ENCODE results near the gene WIPF2.

Gene WIPF2

DNA sequence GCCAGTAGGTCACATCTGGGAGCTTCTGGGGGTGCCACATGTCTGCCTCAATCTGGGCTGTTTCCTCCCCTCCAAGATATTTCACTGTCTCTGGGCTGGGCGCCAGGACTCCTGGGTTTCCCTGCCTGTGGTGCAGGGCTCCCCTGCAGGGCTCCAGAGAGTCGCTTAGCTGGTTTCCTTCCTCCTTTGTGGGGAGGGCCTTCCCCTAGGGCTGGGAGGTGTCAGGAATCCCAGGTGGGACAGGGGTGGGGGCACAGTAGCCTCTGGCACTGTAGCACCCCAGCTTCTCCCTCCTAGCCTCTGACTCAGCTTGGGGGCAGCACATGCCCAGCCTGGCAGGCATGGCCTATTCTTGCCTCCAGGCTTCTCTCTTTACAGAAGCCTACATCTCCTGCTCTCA is 92.5 kb downstream of the WIPF2 start:
- Histone ChIP-seq H3K79me1 (ENCODE audit: low read depth, low read length) (peaks cover 2% of the 10 kb centered on the region), H3K18ac (ENCODE audit: low read length) (no peak overlapping the region), H4K8ac (ENCODE audit: low read depth, low read length) (no peak overlapping the region), H3K36me3 (replicated peaks in 1 of 2; ENCODE audit: control insufficient read depth in 2 of 2, insufficient read depth in 2 of 2, low read length in 2 of 2) (no peaks in the 10 kb centered on the region), H3K4me3 (ENCODE audit: low read length in 2 of 2) (no peak overlapping the region), H3K4ac (ENCODE audit: low read length) (no peak overlapping the region), H3K27ac (replicated peaks; ENCODE audit: low read length) (no peak overlapping the region), H2BK15ac (ENCODE audit: low read length) (no peak overlapping the region), H2AFZ (ENCODE audit: low read length) (no peak overlapping the region), H2BK5ac (ENCODE audit: low read length) (no peak overlapping the region), H4K91ac (ENCODE audit: low read depth, low read length, poor library complexity) (peak overlapping the region; percentile 89), H2BK12ac (ENCODE audit: low read length) (peak overlapping the region; percentile 12), H2AK5ac (ENCODE audit: low read depth, low read length) (no peak overlapping the region), H3K4me1 (ENCODE audit: control insufficient read depth in 2 of 2, insufficient read depth in 1 of 2, low read depth in 1 of 2, low read length in 2 of 2) (peaks cover 21 to 33% of the 10 kb centered on the region in 2 donors), H3K9me3 (replicated peaks in 1 of 2; ENCODE audit: control insufficient read depth in 2 of 2, insufficient read depth in 1 of 2, low read depth in 1 of 2, low read length in 2 of 2) (peaks cover 0 to 3% of the 10 kb centered on the region in 2 donors), H2BK120ac (ENCODE audit: low read depth, low read length) (no peak overlapping the region), H3K23ac (ENCODE audit: low read depth, low read length, poor library complexity) (no peak overlapping the region), H3K27me3 (ENCODE audit: control insufficient read depth in 3 of 3, insufficient read depth in 3 of 3, low read depth in 1 of 3, low read length in 3 of 3) (peaks cover 0 to 5% (median 0%) of the 10 kb centered on the region in 3 experiments), H3K9ac (ENCODE audit: low read depth, low read length, poor library complexity) (no peak overlapping the region), H3K14ac (ENCODE audit: low read length) (no peak overlapping the region), H3K4me2 (ENCODE audit: insufficient read depth, low read length, poor library complexity, severe bottlenecking) (no peak overlapping the region)
- WGBS, 2 donors (ENCODE audit: extremely low coverage in 2 of 2, insufficient read length in 2 of 2, insufficient replicate concordance in 1 of 2) = no CpG with 5 or more reads among the region's 2 CpGs
- DNase-seq (ENCODE audit: low spot score) = no peak

DNA sequence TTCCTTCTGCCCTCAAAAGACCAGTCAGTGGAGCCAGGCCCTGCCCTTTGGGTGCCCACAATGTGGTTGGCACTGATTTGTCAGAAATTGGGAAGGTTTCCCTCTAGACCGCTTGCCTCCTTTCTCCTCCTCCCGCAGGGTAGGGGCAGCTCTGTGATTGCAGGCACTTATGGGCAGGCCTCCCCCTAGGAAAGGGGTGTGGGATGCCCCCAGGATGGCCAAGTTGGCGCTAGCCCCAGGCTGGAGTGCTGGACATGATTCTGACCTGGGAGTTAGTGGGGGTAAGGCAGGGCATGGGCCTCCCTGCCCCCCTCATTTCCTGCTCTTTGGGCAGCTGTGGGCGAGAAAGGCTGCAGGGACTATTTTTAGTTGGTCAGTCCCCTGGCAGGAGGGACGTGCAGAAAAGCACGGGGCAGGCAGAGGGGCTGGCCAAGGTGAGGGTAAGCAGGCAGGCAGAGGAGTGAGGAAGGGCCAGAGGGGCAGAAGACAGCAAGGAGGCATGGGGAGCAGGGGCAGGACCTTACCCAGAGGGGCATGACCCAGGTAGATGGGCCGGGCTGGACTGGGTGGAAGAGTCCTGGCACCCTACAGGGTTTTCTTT is 93.1 kb downstream of the WIPF2 start:
- peaks cover 0 to 10% (median 0%) of the 10 kb centered on the region in 3 experiments for H3K27me3 ChIP-seq (ENCODE audit: control insufficient read depth in 3 of 3, insufficient read depth in 3 of 3, low read depth in 1 of 3, low read length in 3 of 3)

DNA sequence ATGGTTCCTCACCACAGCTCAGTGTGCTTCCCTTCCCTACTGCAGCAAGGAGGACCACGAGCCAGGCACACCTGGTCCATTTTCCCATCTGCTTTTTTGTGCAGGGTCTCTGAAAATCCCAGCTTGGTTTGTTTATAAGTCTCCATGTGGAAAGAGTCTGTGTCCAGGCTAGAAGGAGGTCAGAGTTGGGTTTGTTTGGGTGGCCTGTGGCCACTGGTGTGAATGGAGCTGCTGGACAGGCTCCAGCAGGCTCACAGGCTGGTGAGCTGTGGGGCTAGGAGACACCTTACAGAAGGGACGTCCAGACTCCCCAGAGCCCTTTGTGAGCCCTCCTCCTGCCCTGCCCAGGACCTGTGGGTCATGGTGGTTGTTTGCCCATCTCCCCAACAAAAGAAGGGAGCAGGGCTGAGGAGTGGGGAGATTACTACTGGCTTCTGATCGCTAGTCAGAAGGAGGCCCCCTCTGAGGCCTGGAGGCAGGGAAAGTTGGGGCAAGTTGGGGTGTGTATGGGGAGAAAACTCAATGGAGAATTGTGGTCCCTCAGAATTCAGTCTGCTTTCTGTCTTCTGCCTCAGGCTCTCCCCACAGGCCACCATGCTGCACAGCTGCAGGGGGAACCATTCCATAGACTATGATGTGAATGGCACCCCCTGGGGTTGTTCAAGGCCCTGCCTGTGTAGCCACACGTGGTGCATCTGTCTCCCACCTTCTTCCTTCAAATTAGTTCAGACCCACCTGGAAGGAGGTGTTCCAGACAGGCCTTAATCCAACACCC is 94.0 kb downstream of the WIPF2 start:
- Histone ChIP-seq H2BK120ac (ENCODE audit: low read depth, low read length) (no peak overlapping the region), H4K8ac (ENCODE audit: low read depth, low read length) (no peak overlapping the region), H3K23ac (ENCODE audit: low read depth, low read length, poor library complexity) (no peak overlapping the region), H3K18ac (ENCODE audit: low read length) (no peak overlapping the region), H2BK5ac (ENCODE audit: low read length) (peak overlapping the region; percentile 16), H2AK5ac (ENCODE audit: low read depth, low read length) (peak overlapping the region; percentile 34), H3K9ac (ENCODE audit: low read depth, low read length, poor library complexity) (no peak overlapping the region), H2AFZ (ENCODE audit: low read length) (no peak overlapping the region), H2BK15ac (ENCODE audit: low read length) (peak overlapping the region; percentile 76), H3K9me3 (replicated peaks in 1 of 2; ENCODE audit: control insufficient read depth in 2 of 2, insufficient read depth in 1 of 2, low read depth in 1 of 2, low read length in 2 of 2) (peaks cover 0 to 3% of the 10 kb centered on the region in 2 donors), H3K4ac (ENCODE audit: low read length) (no peak overlapping the region), H4K91ac (ENCODE audit: low read depth, low read length, poor library complexity) (no peak overlapping the region), H3K4me2 (ENCODE audit: insufficient read depth, low read length, poor library complexity, severe bottlenecking) (no peak overlapping the region), H2BK12ac (ENCODE audit: low read length) (no peak overlapping the region), H3K14ac (ENCODE audit: low read length) (no peak overlapping the region), H3K27me3 (ENCODE audit: control insufficient read depth in 3 of 3, insufficient read depth in 3 of 3, low read depth in 1 of 3, low read length in 3 of 3) (peaks cover 0 to 10% (median 0%) of the 10 kb centered on the region in 3 experiments), H3K27ac (replicated peaks; ENCODE audit: low read length) (no peak overlapping the region), H3K4me3 (ENCODE audit: low read length in 2 of 2) (no peak overlapping the region), H3K36me3 (replicated peaks in 1 of 2; ENCODE audit: control insufficient read depth in 2 of 2, insufficient read depth in 2 of 2, low read length in 2 of 2) (no peaks in the 10 kb centered on the region), H3K4me1 (ENCODE audit: control insufficient read depth in 2 of 2, insufficient read depth in 1 of 2, low read depth in 1 of 2, low read length in 2 of 2) (peaks cover 19 to 28% of the 10 kb centered on the region in 2 donors), H3K79me1 (ENCODE audit: low read depth, low read length) (peaks cover 2% of the 10 kb centered on the region)
- WGBS, 2 donors (ENCODE audit: extremely low coverage in 2 of 2, insufficient read length in 2 of 2, insufficient replicate concordance in 1 of 2) = no CpG with 5 or more reads among the region's 4 CpGs
- DNase-seq (ENCODE audit: low spot score) = no peak

More for the DNA sequence above, 93.1 kb downstream of the WIPF2 start:
- H3K14ac ChIP-seq (ENCODE audit: low read length) = no peak overlapping the region
- no peak overlapping the region for H4K91ac ChIP-seq (ENCODE audit: low read depth, low read length, poor library complexity)
- H3K23ac ChIP-seq (ENCODE audit: low read depth, low read length, poor library complexity) = no peak overlapping the region
- peak overlapping the region; percentile 48 for H3K18ac ChIP-seq (ENCODE audit: low read length)
- H2BK15ac ChIP-seq (ENCODE audit: low read length) = peak overlapping the region; percentile 33
- peaks cover 20 to 32% of the 10 kb centered on the region in 2 donors for H3K4me1 ChIP-seq (ENCODE audit: control insufficient read depth in 2 of 2, insufficient read depth in 1 of 2, low read depth in 1 of 2, low read length in 2 of 2)
- no peak overlapping the region for H2AFZ ChIP-seq (ENCODE audit: low read length)
- DNase-seq (ENCODE audit: low spot score) = no peak
- no peak overlapping the region for H3K27ac ChIP-seq (replicated peaks; ENCODE audit: low read length)
- H3K36me3 ChIP-seq (replicated peaks in 1 of 2; ENCODE audit: control insufficient read depth in 2 of 2, insufficient read depth in 2 of 2, low read length in 2 of 2) = no peaks in the 10 kb centered on the region
- H3K9ac ChIP-seq (ENCODE audit: low read depth, low read length, poor library complexity) = no peak overlapping the region
- H2BK12ac ChIP-seq (ENCODE audit: low read length) = peak overlapping the region; percentile 27
- H3K79me1 ChIP-seq (ENCODE audit: low read depth, low read length) = peaks cover 2% of the 10 kb centered on the region
- peaks cover 0 to 3% of the 10 kb centered on the region in 2 donors for H3K9me3 ChIP-seq (replicated peaks in 1 of 2; ENCODE audit: control insufficient read depth in 2 of 2, insufficient read depth in 1 of 2, low read depth in 1 of 2, low read length in 2 of 2)
- no peak overlapping the region for H3K4ac ChIP-seq (ENCODE audit: low read length)
- no peak overlapping the region for H3K4me3 ChIP-seq (ENCODE audit: low read length in 2 of 2)
- no peak overlapping the region for H2AK5ac ChIP-seq (ENCODE audit: low read depth, low read length)
- H2BK120ac ChIP-seq (ENCODE audit: low read depth, low read length) = no peak overlapping the region
- no peak overlapping the region for H2BK5ac ChIP-seq (ENCODE audit: low read length)
- H4K8ac ChIP-seq (ENCODE audit: low read depth, low read length) = no peak overlapping the region
- no CpG with 5 or more reads among the region's 7 CpGs for WGBS, 2 donors (ENCODE audit: extremely low coverage in 2 of 2, insufficient read length in 2 of 2, insufficient replicate concordance in 1 of 2)
- no peak overlapping the region for H3K4me2 ChIP-seq (ENCODE audit: insufficient read depth, low read length, poor library complexity, severe bottlenecking)
